Subcutaneous adipose tissue (tissue), 4 donors: ENCODE results near the gene BPIFB2. TPM values are rescaled to one million over a fixed set of nuclear protein-coding genes. Genes with fewer than 3 reads are reported as not detected.

ENCODE experiments used
- CTCF ChIP-seq: fragments of 450-650 bp; IDR thresholded peaks from one replicate; pipeline ENCODE4 v1.5.1; 2016; ENCODE audit warnings: low read depth, mild to moderate bottlenecking, control low read depth, antibody characterized with exemption, moderate library complexity
- total RNA-seq, 4 donors: library from RNA; depleted of rRNA; stranded (reverse); fragments of >200 nt; gene quantifications; one replicate each; pipeline ENCODE4 v1.1.0, GENCODE V29; 2016

Gene BPIFB2
- total RNA-seq, 4 donors from 2014 or later = not detected

- no peak for TF ChIP-seq CTCF
Measured at GRCh38 chr20:32973077-32973717, 34.3 kb upstream of the BPIFB2 start.

- TF ChIP-seq CTCF = no peak
Measured at GRCh38 chr20:32975698-32976674, 31.5 kb upstream of the BPIFB2 start.

- TF ChIP-seq CTCF = no peak
Measured at GRCh38 chr20:32976746-32977145, 30.8 kb upstream of the BPIFB2 start.

- no peak for TF ChIP-seq CTCF
Measured at GRCh38 chr20:32977281-32978008, 30.1 kb upstream of the BPIFB2 start.

GRCh38 chr20:32978009-32978335 lies 29.5 kb upstream of the BPIFB2 start:
- TF ChIP-seq CTCF = no peak

GRCh38 chr20:32979201-32979998 lies 28.1 kb upstream of the BPIFB2 start:
- TF ChIP-seq CTCF = no peak
